DOHH2 (cell line): ENCODE results near the gene NKX1-2.

Source experiments
- CTCF ChIP-seq: fragments of 200-600 bp; sonication (generic); IDR thresholded peaks from one replicate; pipeline ENCODE4 v1.5.1; 2014; ENCODE audit warnings: antibody characterized with exemption, mild to moderate bottlenecking, low read depth, low read length; ENCODE audit not compliant: poor library complexity, severe bottlenecking
- EZH2phosphoT487 ChIP-seq: fragments of 200-600 bp; sonication (generic); IDR thresholded peaks from 2 replicates; pipeline ENCODE4 v1.6.1; 2017; ENCODE audit warnings: borderline replicate concordance, mild to moderate bottlenecking, antibody characterized with exemption, low read length, moderate library complexity, mixed read lengths

GRCh38 chr10:124415210-124415609 lies 34.6 kb downstream of the NKX1-2 start:
- TF ChIP-seq CTCF (no peak), EZH2phosphoT487 (no peak)
